HG03558 (cell line): ENCODE results near the gene TNKS2.
"Not testable (repeated sequence)": the region's sequence is repeated elsewhere in the genome, so short reads cannot be mapped to it uniquely, and the experiment has no call there.

Experiments
- ATAC-seq: cut with Tn5 transposase; IDR thresholded peaks from one replicate; pipeline ENCODE4 v1.9.1; 2021; ENCODE audit warnings: moderate number of reproducible peaks; ENCODE audit not compliant: unreplicated experiment; ENCODE audit errors: extremely low read depth

Gene TNKS2

DNA sequence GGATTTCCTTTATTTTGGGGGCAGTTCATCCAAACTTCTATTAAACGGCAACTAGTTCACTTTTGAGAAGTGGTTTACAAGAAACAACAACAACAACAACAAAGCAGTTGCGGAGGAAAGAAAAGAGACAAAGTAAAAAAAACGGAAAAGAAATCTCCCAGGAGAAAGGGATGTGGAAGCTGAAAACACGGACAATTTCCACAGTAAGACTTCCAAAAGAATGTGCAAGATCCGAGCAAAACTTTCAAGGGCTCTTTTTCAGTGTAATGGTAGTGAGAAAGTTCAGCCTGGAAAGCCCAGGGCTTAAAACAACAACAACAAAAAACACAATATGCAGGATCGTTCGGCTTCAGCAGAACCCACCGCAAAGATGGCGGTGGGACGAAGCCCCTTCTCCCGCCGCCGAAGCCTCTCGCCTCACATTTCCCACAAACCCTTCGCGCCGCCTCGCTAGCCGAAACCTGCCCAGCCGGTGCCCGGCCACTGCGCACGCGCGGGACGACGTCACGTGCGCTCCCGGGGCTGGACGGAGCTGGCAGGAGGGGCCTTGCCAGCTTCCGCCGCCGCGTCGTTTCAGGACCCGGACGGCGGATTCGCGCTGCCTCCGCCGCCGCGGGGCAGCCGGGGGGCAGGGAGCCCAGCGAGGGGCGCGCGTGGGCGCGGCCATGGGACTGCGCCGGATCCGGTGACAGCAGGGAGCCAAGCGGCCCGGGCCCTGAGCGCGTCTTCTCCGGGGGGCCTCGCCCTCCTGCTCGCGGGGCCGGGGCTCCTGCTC is at the start of gene TNKS2:
Gene TNKS2 (plus strand): TSS at position 553 of the 775 bp plus-strand sequence. CDS start 265 bp downstream, outside the sequence.
- peak; percentile 63 for ATAC-seq

- ATAC-seq, result not testable (repeated sequence)
Observed at GRCh38 chr10:91749592-91749991, 48.6 kb upstream of the TNKS2 start.

DNA sequence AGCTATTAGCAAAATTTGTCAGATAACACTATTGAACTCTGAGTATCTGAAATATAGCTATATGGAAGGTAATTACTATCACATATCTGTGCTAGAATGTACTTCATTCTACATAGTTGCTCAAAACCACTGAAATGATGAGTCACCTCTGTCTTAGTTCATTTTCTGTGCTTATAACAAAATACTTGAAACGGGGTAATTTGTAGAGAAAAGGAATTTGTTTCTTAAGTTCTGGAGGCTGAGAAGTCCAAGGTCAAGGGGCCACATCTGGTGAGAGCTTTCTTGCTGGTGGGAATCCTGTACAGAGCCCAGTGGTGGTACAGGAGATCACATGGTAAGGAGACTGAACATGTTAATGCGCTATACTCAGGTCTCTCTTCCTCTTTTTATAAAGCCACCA is 41.9 kb upstream of the TNKS2 start:
- ATAC-seq, result no peak

DNA sequence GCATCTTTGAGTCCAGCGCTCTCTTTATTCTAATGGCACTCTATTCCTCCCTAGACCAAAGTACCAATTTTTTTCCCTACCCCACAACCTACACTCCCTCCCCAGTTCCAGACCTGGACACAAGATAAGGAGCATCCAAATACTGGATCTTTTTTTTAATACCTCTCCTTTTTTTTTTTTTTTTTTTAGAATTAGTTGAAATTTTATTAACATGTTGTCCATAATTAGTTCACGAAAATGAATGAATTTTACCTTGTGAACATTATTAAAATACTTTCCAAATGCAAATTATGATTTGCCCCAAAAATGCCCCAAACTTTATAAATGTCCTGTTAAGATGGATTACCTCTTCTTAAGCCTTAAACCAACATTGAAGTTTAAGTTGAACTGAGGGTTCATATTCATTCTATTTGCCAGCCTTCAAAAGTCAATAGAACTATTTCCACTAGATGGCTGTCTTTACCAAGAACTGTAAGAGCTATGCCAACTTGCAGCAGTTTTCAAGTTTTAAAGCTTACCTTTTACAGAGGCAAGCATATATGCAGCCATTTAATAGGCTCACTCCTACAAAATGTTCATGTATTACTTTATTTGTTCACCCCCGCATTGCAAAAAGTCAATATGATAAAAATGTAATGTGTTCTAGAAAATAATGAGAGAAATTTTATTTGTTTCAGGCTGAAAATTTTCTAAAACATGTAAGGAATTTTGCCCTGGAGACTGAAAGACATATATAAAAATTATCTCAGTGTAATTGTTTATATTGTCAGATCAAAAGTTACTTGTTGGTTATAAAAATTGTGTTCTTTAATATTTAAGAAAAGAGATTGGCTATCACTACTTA is 39.7 kb upstream of the TNKS2 start:
- no peak for ATAC-seq

GRCh38 chr10:91759581-91759986 is 38.6 kb upstream of the TNKS2 start:
- no peak for ATAC-seq

DNA sequence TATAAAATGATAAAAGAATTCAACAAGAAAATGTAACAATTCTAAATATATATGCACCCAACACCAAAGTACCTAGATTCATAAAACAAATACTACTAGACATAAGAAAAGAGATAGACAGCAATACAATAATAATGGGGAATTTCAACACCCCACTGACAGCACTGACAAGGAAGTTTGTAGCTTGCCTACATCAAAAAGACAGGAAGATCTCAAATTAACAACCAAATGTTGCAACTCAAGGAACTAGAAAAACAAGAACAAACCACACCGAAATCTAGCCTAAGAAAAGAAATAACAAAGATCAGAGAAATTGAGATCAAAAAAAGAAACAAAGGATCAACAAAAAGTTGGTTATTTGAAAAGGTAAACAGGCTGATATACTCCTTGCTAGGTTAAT is 36.5 kb upstream of the TNKS2 start:
- no peak for ATAC-seq

GRCh38 chr10:91762878-91763277 is 35.3 kb upstream of the TNKS2 start:
- no peak for ATAC-seq

DNA sequence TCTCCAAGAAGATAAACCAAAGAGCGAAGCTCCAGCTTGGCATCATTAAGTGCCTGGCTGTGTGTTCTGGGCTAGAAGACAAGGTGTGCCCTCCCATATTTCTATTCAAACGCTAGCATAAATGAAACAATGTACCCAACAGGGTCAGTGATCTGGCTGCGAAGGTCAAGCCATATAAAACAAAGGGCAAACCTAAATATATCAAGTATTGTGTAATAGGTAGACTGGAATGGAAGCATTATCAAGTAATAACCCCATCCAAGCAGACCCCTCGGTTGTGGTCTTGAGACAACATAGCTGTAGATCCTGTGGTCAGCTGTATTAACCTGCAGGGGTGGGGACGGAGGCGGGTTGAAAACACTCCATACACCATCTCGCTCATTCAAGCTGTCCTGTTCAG is 31.6 kb upstream of the TNKS2 start:
- no peak for ATAC-seq

GRCh38 chr10:91768123-91768522 is 30.1 kb upstream of the TNKS2 start:
- no peak for ATAC-seq

GRCh38 chr10:91771907-91772306 is 26.3 kb upstream of the TNKS2 start:
- no peak for ATAC-seq

GRCh38 chr10:91772461-91772860 is 25.8 kb upstream of the TNKS2 start:
- ATAC-seq, result no peak

GRCh38 chr10:91772869-91773268 is 25.4 kb upstream of the TNKS2 start:
- no peak for ATAC-seq

- ATAC-seq, result no peak
Observed at GRCh38 chr10:91774571-91774970, 23.7 kb upstream of the TNKS2 start.

DNA sequence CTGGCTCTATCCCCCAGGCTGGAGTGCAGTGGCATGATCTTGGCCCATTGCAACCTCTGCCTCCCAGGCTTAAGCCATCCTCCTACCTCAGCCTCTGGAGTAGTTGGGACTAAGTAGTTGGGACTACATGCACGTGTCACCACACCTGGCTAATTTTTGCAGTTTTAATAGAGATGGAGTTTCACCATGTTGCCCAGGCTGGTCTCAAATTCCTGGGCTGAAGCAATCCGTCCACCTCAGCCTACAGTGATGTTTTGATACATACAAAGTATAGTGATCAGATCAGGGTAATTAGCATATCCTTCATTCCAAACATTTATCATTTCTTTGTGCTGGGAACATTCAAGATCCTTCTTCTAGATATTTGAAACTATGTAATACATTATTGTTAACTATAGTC is 22.5 kb upstream of the TNKS2 start:
- ATAC-seq, result no peak

- no peak for ATAC-seq
Observed at GRCh38 chr10:91776266-91776665, 22.0 kb upstream of the TNKS2 start.

DNA sequence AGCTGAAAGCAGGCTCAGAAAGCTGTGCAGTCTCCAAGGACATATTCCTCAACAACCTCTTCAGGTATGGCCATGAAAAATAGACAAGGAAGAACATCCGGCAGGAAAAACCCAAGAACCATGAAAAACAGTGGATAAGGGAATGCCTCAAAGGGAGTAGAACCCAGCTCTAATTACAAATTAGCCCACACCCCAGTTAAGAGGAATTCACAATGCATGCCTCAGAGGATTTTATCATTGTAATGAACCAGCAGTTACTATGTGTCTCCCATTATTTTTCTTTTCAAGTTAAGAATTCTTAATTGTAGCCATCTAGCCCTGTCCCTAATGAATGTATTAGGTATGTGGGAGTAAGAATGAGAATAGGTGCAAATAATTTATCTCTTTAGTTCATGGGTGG is 19.7 kb upstream of the TNKS2 start:
- ATAC-seq, result no peak

DNA sequence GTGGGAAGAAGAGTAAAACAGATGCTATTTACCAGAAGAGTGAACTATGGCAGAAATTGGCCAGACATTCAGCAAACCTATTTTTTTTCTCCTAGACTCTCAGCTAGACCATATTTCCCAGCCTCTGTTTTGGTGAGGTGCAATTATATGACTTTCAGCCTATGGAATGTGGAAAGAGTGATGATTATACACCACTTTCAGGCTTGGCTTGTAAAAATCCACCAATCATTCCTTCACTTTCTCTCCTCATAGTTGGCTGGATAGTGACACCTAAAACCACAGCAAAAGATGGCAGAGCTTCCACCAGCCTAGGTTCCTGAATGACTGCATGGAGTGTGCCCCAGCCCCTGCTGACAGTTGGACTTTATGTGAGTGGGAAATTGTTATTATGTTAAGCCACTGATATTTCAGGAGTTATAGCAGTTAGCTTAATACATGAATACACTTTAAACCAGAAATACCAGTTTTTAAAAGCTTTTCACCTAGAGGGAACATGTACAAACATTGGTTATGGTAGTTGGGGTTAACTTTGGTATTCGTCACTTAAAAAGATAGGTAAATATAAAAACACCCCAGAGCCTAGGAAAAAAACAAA is 19.1 kb upstream of the TNKS2 start:
- no peak for ATAC-seq

DNA sequence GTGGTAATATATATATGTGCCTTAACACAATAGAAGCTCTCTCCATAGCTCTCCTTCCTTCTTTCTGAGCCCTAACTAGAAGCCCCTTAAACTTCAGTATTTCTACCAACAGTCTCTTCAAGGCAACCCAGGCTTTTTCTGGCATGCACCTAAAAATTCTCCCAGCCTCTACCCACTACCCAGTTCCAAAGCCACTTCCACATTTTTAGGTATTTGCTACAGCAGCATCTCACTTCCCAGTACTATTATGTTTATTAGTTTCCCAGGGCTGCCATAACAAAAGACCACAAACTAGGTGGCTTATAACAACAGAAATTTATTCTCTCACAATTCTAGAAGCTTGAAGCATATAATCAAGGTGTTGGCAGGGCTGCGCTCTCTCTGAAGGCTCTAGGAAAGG is 15.7 kb upstream of the TNKS2 start:
- no peak for ATAC-seq

DNA sequence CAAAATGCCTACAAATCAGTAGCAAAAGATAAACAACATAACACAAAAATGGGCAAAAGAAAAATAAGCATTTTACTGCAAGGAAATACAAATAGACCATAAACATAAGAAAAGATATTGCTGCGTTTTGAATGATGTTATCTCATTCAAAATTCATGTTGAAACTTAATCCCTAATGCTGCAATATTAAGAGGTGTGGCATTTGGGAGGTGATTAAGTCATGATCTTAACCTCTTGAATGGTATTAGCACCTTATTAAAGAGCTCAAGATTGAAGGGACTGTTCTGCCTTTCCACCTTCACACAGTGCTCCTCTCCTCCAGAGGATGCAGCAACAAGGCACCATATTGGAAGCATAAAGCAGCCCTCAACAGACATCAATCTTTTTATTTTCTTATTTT is 12.4 kb upstream of the TNKS2 start:
- ATAC-seq, result no peak

- ATAC-seq, result no peak
Observed at GRCh38 chr10:91787258-91787657, 11.0 kb upstream of the TNKS2 start.

DNA sequence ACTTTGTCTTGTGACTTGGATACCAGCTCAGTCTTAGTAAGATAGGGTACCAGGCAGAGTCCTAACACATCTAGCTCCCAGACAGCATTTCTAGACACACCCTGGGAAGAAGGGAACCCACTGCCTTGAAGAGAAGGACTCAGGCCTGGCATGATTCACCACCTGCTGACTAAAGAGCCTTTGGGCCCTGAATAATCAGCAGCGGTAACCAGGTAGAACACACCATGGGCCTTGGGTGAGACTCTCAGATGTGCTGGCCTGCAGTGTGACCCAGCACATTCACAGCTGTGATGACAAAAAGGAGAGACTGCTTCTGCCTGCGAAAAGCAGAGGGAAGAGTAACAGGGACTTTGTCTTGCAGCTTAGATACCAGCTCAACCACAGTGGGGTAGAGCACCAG is 10.4 kb upstream of the TNKS2 start:
- no peak for ATAC-seq
